ENCODE results near the gene KATNA1. TPM values are rescaled to one million over a fixed set of nuclear protein-coding genes. Genes with fewer than 3 reads are reported as not detected.

Gene KATNA1
- total RNA-seq, 1 experiment from 2014 or later, result 23.8 TPM

- no peak for DNase-seq (ENCODE audit: low spot score)
These were observed 20.8 kb downstream of the KATNA1 start for GRCh38 chr6:149627672-149628071.

GRCh38 chr6:149615805-149616204 lies 32.7 kb downstream of the KATNA1 start:
- in situ Hi-C loops (cut with HindIII; ENCODE audit: low sequenced_read_pairs), result no loop called here
- DNase-seq (ENCODE audit: low spot score), result no peak

More at GRCh38 chr6:149627672-149628071, 20.8 kb downstream of the KATNA1 start:
- in situ Hi-C loops (cut with HindIII; ENCODE audit: low sequenced_read_pairs), result no loop called here

GRCh38 chr6:149614337-149614736 lies 34.2 kb downstream of the KATNA1 start:
- no peak for DNase-seq (ENCODE audit: low spot score)
- in situ Hi-C loops (cut with HindIII; ENCODE audit: low sequenced_read_pairs), result no loop called here

- in situ Hi-C loops (cut with HindIII; ENCODE audit: low sequenced_read_pairs), result no loop called here
- no peak for DNase-seq (ENCODE audit: low spot score)
These were observed 40.0 kb downstream of the KATNA1 start for GRCh38 chr6:149608381-149608982.

GRCh38 chr6:149600508-149600907 lies 48.0 kb downstream of the KATNA1 start:
- in situ Hi-C loops (cut with HindIII; ENCODE audit: low sequenced_read_pairs), result no loop called here
- no peak for DNase-seq (ENCODE audit: low spot score)

- no peak for DNase-seq (ENCODE audit: low spot score)
- in situ Hi-C loops (cut with HindIII; ENCODE audit: low sequenced_read_pairs), result no loop called here
These were observed 55.1 kb downstream of the KATNA1 start for GRCh38 chr6:149593408-149593807.

GRCh38 chr6:149592983-149593382 lies 55.5 kb downstream of the KATNA1 start:
- DNase-seq (ENCODE audit: low spot score), result no peak
- in situ Hi-C loops (cut with HindIII; ENCODE audit: low sequenced_read_pairs), result no loop called here

GRCh38 chr6:149586149-149586548 lies 62.4 kb downstream of the KATNA1 start:
- no peak for DNase-seq (ENCODE audit: low spot score)
- in situ Hi-C loops (cut with HindIII; ENCODE audit: low sequenced_read_pairs), result no loop called here

- in situ Hi-C loops (cut with HindIII; ENCODE audit: low sequenced_read_pairs), result no loop called here
These were observed 67.2 kb downstream of the KATNA1 start for GRCh38 chr6:149581349-149581748.

GRCh38 chr6:149580880-149581279 lies 67.6 kb downstream of the KATNA1 start:
- in situ Hi-C loops (cut with HindIII; ENCODE audit: low sequenced_read_pairs), result no loop called here
- no peak for DNase-seq (ENCODE audit: low spot score)

More at GRCh38 chr6:149581349-149581748, 67.2 kb downstream of the KATNA1 start:
- DNase-seq (ENCODE audit: low spot score), result no peak

GRCh38 chr6:149567945-149568585 lies 80.4 kb downstream of the KATNA1 start:
- in situ Hi-C loops (cut with HindIII; ENCODE audit: low sequenced_read_pairs), result no loop called here
- DNase-seq (ENCODE audit: low spot score), result peak; percentile 5

- in situ Hi-C loops (cut with HindIII; ENCODE audit: low sequenced_read_pairs), result no loop called here
- peak; percentile 40 for DNase-seq (ENCODE audit: low spot score)
These were observed 81.3 kb downstream of the KATNA1 start for GRCh38 chr6:149567194-149567586.

- in situ Hi-C loops (cut with HindIII; ENCODE audit: low sequenced_read_pairs), result no loop called here
- DNase-seq (ENCODE audit: low spot score), result peak; percentile 26
These were observed 81.9 kb downstream of the KATNA1 start for GRCh38 chr6:149566410-149567193.

- peak; percentile 94 for DNase-seq (ENCODE audit: low spot score)
These were observed 82.7 kb downstream of the KATNA1 start, which contains the start of gene GINM1 for GRCh38 chr6:149565527-149566409. Gene GINM1, plus strand, starts transcription at chr6:149566375. Its CDS starts 40 bp downstream, at chr6:149566415.

GRCh38 chr6:149563928-149564325 lies 84.6 kb downstream of the KATNA1 start:
- in situ Hi-C loops (cut with HindIII; ENCODE audit: low sequenced_read_pairs), result no loop called here
- DNase-seq (ENCODE audit: low spot score), result no peak

More at GRCh38 chr6:149565527-149566409, 82.7 kb downstream of the KATNA1 start, which contains the start of gene GINM1:
- in situ Hi-C loops (cut with HindIII; ENCODE audit: low sequenced_read_pairs), result no loop called here

- no peak for DNase-seq (ENCODE audit: low spot score)
- in situ Hi-C loops (cut with HindIII; ENCODE audit: low sequenced_read_pairs), result no loop called here
These were observed 85.1 kb downstream of the KATNA1 start for GRCh38 chr6:149563203-149563927.

GRCh38 chr6:149560736-149561135 lies 87.8 kb downstream of the KATNA1 start:
- in situ Hi-C loops (cut with HindIII; ENCODE audit: low sequenced_read_pairs), result no loop called here
- no peak for DNase-seq (ENCODE audit: low spot score)

GRCh38 chr6:149559389-149559788 lies 89.1 kb downstream of the KATNA1 start:
- no peak for DNase-seq (ENCODE audit: low spot score)
- in situ Hi-C loops (cut with HindIII; ENCODE audit: low sequenced_read_pairs), result no loop called here
